ENCODE data around the gene DHRS1. TPM values are rescaled to one million over a fixed set of nuclear protein-coding genes. Genes with fewer than 3 reads are reported as not detected.

Gene DHRS1
- total and polyA plus RNA-seq, 9 of the 15 experiments (the other 6 are each of a cell fraction or from before 2014, with no cell fraction given): 7.3 to 33.6 (median 13.3) TPM

GRCh38 chr14:24323341-24323740 is 23.8 kb upstream of the DHRS1 start (continued):
- TF ChIP-seq ZNF318 (IDR thresholded peaks at IDR 0.05; ENCODE audit: borderline replicate concordance in 1 of 2, low read depth in 1 of 2) (no peak), SOX6 (IDR thresholded peaks at IDR 0.05) (no peak), DDX20 (tag; IDR thresholded peaks at IDR 0.05; ENCODE audit: low read depth) (no peak), ZNF217 (CRISPR knock-in tag; IDR thresholded peaks at IDR 0.05) (no peak), GTF2E2 (tag; IDR thresholded peaks at IDR 0.05) (no peak), SETDB1 (IDR thresholded peaks at IDR 0.05; ENCODE audit: low read length) (no peak), TGIF2 (CRISPR knock-in tag; IDR thresholded peaks at IDR 0.05) (no peak)

Data from K562 (cell line).